Tibial artery (tissue), 4 donors: Measurements from ENCODE around the gene FAM53B.

Experiments used
- DNase-seq, 2 donors: peaks; one replicate each; pipeline ENCODE4 v3.0.0-alpha.2; 2019
- H3K27ac ChIP-seq, 2 donors: fragments of 200-600 bp; sonication (generic) in 1 of 2; 1 replicate in 1 of 2; 2 replicates in 1 of 2; pipeline ENCODE4 v1.5.1; 2018 to 2019; ENCODE audit warnings: mild to moderate bottlenecking in 1 of 2
- H3K27me3 ChIP-seq, 2 donors: fragments of 200-600 bp; sonication (generic) in 1 of 2; one replicate each; pipeline versions ENCODE4 v1.5.1 to v1.6.0; 2016 to 2019
- H3K36me3 ChIP-seq, 3 donors: fragments of 200-600 bp; sonication (generic) in 2 of 3; one replicate each; pipeline ENCODE4 v1.5.1; 2016 to 2019; ENCODE audit warnings: mild to moderate bottlenecking in 2 of 3
- H3K4me1 ChIP-seq, 4 donors: fragments of 200-600 bp; sonication (generic) in 2 of 4; 1 replicate in 3 of 4; 2 replicates in 1 of 4; pipeline ENCODE4 v1.5.1; 2016 to 2019
- H3K4me3 ChIP-seq, 2 donors: fragments of 200-600 bp; sonication (generic) in 1 of 2; 1 replicate in 1 of 2; 2 replicates in 1 of 2; pipeline ENCODE4 v1.5.1; 2018 to 2019; ENCODE audit warnings: mild to moderate bottlenecking in 2 of 2
- H3K9me3 ChIP-seq, 3 donors: fragments of 200-600 bp; sonication (generic) in 1 of 3; one replicate each; pipeline ENCODE4 v1.5.1; 2016 to 2019
- intact Hi-C: fragments of 100-400 bp; cut with DNase I; formaldehyde crosslinking; loops from one replicate; pipeline ENCODE4 v1.15.0; 2023; ENCODE audit warnings: low total_unique reads
- TF ChIP-seq, protein P1 (sequence below), 2 experiments: fragments of 200-600 bp in 1 of 2; fragments of 450-650 bp in 1 of 2; IDR thresholded peaks; one replicate each; pipeline ENCODE4 v1.5.1; 2017 to 2019; ENCODE audit warnings: antibody characterized with exemption in 2 of 2, mild to moderate bottlenecking in 1 of 2, moderate library complexity in 1 of 2

Gene FAM53B

DNA sequence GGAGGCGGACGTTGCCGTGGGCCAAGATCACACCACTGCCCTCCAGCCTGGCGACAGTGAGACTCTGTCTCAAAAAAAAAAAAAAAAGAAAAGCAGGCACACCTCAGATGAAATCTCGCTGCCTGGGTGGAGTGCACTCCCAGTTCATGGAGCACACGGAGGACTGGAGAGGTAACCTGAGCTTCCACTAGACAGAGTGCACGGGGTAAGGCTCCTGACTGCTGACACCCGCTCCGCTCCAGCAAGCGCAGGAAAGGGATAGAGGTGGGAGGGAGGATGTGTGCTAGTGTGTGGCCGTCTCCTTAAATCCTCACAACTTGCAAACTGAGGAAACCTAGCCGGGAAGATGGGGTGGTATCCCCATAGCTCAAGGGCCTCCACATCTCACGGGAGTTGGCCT is 50.8 kb downstream of the FAM53B start:
- DNase-seq, result no peak
- no peaks in the 10 kb centered on the region for H3K27me3 ChIP-seq
- intact Hi-C loops, result no loop called here
- TF ChIP-seq, protein P1, sequence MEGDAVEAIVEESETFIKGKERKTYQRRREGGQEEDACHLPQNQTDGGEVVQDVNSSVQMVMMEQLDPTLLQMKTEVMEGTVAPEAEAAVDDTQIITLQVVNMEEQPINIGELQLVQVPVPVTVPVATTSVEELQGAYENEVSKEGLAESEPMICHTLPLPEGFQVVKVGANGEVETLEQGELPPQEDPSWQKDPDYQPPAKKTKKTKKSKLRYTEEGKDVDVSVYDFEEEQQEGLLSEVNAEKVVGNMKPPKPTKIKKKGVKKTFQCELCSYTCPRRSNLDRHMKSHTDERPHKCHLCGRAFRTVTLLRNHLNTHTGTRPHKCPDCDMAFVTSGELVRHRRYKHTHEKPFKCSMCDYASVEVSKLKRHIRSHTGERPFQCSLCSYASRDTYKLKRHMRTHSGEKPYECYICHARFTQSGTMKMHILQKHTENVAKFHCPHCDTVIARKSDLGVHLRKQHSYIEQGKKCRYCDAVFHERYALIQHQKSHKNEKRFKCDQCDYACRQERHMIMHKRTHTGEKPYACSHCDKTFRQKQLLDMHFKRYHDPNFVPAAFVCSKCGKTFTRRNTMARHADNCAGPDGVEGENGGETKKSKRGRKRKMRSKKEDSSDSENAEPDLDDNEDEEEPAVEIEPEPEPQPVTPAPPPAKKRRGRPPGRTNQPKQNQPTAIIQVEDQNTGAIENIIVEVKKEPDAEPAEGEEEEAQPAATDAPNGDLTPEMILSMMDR (IDR thresholded peaks at IDR 0.05), result no peak
- H3K9me3 ChIP-seq, result no peaks in the 10 kb centered on the region
- peaks cover 0 to 29% (median 28%) of the 10 kb centered on the region in 3 donors for H3K36me3 ChIP-seq
- no peak overlapping the region for H3K27ac ChIP-seq
- H3K4me1 ChIP-seq, result no peaks in the 10 kb centered on the region
- no peak overlapping the region for H3K4me3 ChIP-seq

- TF ChIP-seq, protein P1 (IDR thresholded peaks at IDR 0.05), result no peak
- Histone ChIP-seq H3K4me1 (no peaks in the 10 kb centered on the region), H3K36me3 (peaks cover 0 to 29% (median 28%) of the 10 kb centered on the region in 3 donors), H3K27me3 (no peaks in the 10 kb centered on the region), H3K27ac (no peak overlapping the region), H3K4me3 (no peak overlapping the region), H3K9me3 (no peaks in the 10 kb centered on the region)
- intact Hi-C loops, result no loop called here
- no peak for DNase-seq
These were observed 52.1 kb downstream of the FAM53B start for GRCh38 chr10:124692100-124692446.

- no peaks in the 10 kb centered on the region for H3K9me3 ChIP-seq
- TF ChIP-seq, protein P1 (IDR thresholded peaks at IDR 0.05), result no peak
- peaks cover 0 to 29% (median 28%) of the 10 kb centered on the region in 3 donors for H3K36me3 ChIP-seq
- intact Hi-C loops, result no loop called here
- peaks cover 0 to 3% (median 0%) of the 10 kb centered on the region in 4 donors for H3K4me1 ChIP-seq
- no peak overlapping the region for H3K27ac ChIP-seq
- no peak overlapping the region for H3K4me3 ChIP-seq
- no peak for DNase-seq
- H3K27me3 ChIP-seq, result no peaks in the 10 kb centered on the region
These were observed 52.6 kb downstream of the FAM53B start for GRCh38 chr10:124691421-124692099.

GRCh38 chr10:124691002-124691401 is 53.2 kb downstream of the FAM53B start:
- no peaks in the 10 kb centered on the region for H3K9me3 ChIP-seq
- H3K4me3 ChIP-seq, result no peak overlapping the region
- no peak for DNase-seq
- H3K36me3 ChIP-seq, result peaks cover 0 to 29% (median 28%) of the 10 kb centered on the region in 3 donors
- peaks cover 0 to 8% (median 0%) of the 10 kb centered on the region in 4 donors for H3K4me1 ChIP-seq
- H3K27ac ChIP-seq, result no peak overlapping the region
- TF ChIP-seq, protein P1 (IDR thresholded peaks at IDR 0.05), result no peak
- no peaks in the 10 kb centered on the region for H3K27me3 ChIP-seq
- intact Hi-C loops, result no loop called here

GRCh38 chr10:124689911-124690498 is 54.2 kb downstream of the FAM53B start:
- intact Hi-C loops, result no loop called here
- TF ChIP-seq, protein P1 (IDR thresholded peaks at IDR 0.05), result no peak
- Histone ChIP-seq H3K36me3 (peaks cover 0 to 27% (median 24%) of the 10 kb centered on the region in 3 donors), H3K4me1 (peaks cover 0 to 14% (median 4%) of the 10 kb centered on the region in 4 donors), H3K27ac (no peak overlapping the region), H3K27me3 (no peaks in the 10 kb centered on the region), H3K4me3 (no peak overlapping the region), H3K9me3 (no peaks in the 10 kb centered on the region)
- DNase-seq, result no peak
